WTC11 (cell line): ENCODE data around the gene UBAP1L.

ENCODE experiments used
- CTCF ChIP-seq: fragments of 200-600 bp; IDR thresholded peaks from 2 replicates; pipeline ENCODE4 v1.8.0; 2022; ENCODE audit warnings: antibody characterized with exemption
- RELA ChIP-seq: sonication (generic); formaldehyde crosslinking; IDR thresholded peaks from 2 replicates; pipeline ENCODE4 v1.8.1; 2022; ENCODE audit warnings: missing genetic modification reagents, mild to moderate bottlenecking, borderline replicate concordance
- TEAD4 ChIP-seq: sonication (generic); formaldehyde crosslinking; IDR thresholded peaks from 2 replicates; pipeline ENCODE4 v1.8.0; 2022; ENCODE audit warnings: mild to moderate bottlenecking, missing genetic modification reagents
- ZBTB21 ChIP-seq: sonication (generic); formaldehyde crosslinking; IDR thresholded peaks from 2 replicates; pipeline ENCODE4 v1.8.1; 2023; ENCODE audit warnings: mild to moderate bottlenecking, missing genetic modification reagents, borderline replicate concordance
- ZNF281 ChIP-seq: sonication (generic); formaldehyde crosslinking; IDR thresholded peaks from 2 replicates; pipeline ENCODE4 v1.8.0; 2023; ENCODE audit warnings: mild to moderate bottlenecking, missing genetic modification reagents

- TF ChIP-seq CTCF = peak; percentile 76
- TF ChIP-seq ZBTB21 (CRISPR knock-in tag) = no peak
- no peak for TF ChIP-seq RELA
- TF ChIP-seq ZNF281 (CRISPR knock-in tag) = no peak
- no peak for TF ChIP-seq TEAD4 (CRISPR knock-in tag)
These were observed 13.5 kb downstream of the UBAP1L start for GRCh38 chr15:65101411-65101890.
